Muscle of leg (tissue), 11 donors: ENCODE measurements around the gene ATP2B2. TPM values are rescaled to one million over a fixed set of nuclear protein-coding genes. Genes with fewer than 3 reads are reported as not detected.

ENCODE experiments used
- DNase-seq: peaks from one replicate; pipeline ENCODE4 v3.0.0; 2013
- H3K27ac ChIP-seq: one replicate; pipeline ENCODE4 v1.5.1; 2013; ENCODE audit warnings: mild to moderate bottlenecking, low read length, control low read depth
- H3K27me3 ChIP-seq: one replicate; pipeline ENCODE4 v1.6.1; 2013; ENCODE audit warnings: low read length; ENCODE audit not compliant: control insufficient read depth, insufficient read depth
- H3K36me3 ChIP-seq: one replicate; pipeline ENCODE4 v1.6.1; 2013; ENCODE audit warnings: low read length; ENCODE audit not compliant: control insufficient read depth, insufficient read depth
- H3K4me1 ChIP-seq: one replicate; pipeline ENCODE4 v1.6.1; 2013; ENCODE audit warnings: low read length; ENCODE audit not compliant: control insufficient read depth, insufficient read depth
- H3K4me3 ChIP-seq: one replicate; pipeline ENCODE4 v1.5.1; 2013; ENCODE audit warnings: low read length, control low read depth
- H3K9me3 ChIP-seq: replicated peaks from 2 replicates; pipeline ENCODE4 v1.6.1; 2013; ENCODE audit warnings: low read depth, low read length; ENCODE audit not compliant: control insufficient read depth
- WGBS: methylation state at CpG from one replicate; pipeline ENCODE4 v1.1.5; 2013; ENCODE audit warnings: missing lambda C conversion rate; ENCODE audit not compliant: insufficient coverage; 5-methylcytosine and 5-hydroxymethylcytosine counted together
- polyA plus RNA-seq, 8 donors: library from polyadenylated mRNA; unstranded; fragments of 120-200 nt; gene quantifications; one replicate each; pipeline versions ENCODE4 v1.2.1 to v1.2.3, GENCODE V29; 2013; ENCODE audit warnings: inconsistent platforms in 1 of 8, low replicate concordance in 1 of 8; ENCODE audit not compliant: insufficient read length in 8 of 8, insufficient read depth in 1 of 8
- total RNA-seq: library from RNA; stranded (reverse); fragments of 120-200 nt; gene quantifications from one replicate; pipeline ENCODE4 v1.2.4, GENCODE V29; 2013

The ATP2B2 gene
- total and polyA plus RNA-seq, 9 donors = 0.39 to 6.9 (median 3.6) TPM

DNA sequence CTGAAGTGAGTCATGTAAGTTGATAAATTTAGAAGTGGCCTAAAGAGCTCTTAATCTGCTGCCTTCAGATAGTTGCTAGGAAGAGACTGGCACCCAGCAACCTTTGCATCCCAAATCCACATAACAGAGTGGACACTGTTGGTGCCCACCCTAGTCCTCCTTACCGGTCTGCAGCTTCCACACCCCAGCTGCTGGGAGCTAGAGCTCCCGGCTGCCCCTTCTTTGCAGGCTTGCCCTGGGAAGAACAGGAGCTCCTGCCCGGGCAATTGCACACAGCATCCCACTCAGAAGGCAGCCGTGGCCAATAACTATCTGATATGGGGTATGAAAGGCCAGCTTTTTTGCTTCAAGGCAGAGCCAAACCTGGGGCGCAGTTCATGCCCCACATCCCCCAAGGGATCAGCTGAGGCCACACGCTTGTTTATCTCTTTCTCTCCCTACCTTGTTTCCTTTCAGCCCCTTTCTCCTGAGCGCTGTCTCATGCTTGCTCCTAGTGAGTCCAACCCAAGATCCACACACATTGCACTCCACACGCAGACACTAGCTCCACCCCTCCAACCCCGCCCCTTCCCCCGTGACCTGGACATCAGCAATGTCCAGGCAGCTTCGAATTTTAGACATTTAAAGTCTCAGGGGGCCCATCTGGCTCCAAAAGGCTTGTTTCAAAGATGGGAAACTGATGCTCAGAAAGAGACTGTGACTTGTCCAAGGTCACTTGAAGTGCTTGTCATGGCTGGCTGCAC lies 9.1 kb downstream of the ATP2B2 start:
- Histone ChIP-seq H3K4me1 (no peaks in the 10 kb centered on the region), H3K9me3 (no peaks in the 10 kb centered on the region), H3K36me3 (no peaks in the 10 kb centered on the region), H3K27ac (no peak overlapping the region), H3K27me3 (peaks cover 9% of the 10 kb centered on the region), H3K4me3 (no peak overlapping the region)
- WGBS = 56% methylated on average over 10 of the region's 11 CpGs
- DNase-seq = no peak

DNA sequence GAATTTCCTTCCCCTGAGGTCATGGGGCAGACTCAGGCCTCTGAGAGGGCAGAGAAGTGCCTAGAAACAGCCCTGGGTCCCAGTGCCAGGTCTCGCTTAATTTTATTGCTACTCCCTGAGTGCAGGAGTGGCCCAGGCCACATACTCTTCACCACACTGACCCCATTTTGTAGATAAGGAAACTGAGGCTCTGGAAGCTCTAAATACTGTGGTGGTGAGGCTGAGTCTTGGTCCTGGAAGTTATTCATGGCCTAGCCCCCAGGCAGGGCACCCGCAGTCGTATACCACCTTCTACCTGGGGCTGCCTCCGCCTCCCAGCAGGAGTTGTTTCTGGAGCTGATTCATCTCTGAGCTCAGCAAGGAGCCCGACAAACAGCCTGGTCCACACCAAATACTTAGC lies 9.8 kb downstream of the ATP2B2 start:
- Histone ChIP-seq H3K27ac (no peak overlapping the region), H3K4me3 (no peak overlapping the region), H3K4me1 (no peaks in the 10 kb centered on the region), H3K27me3 (peaks cover 9% of the 10 kb centered on the region), H3K9me3 (no peaks in the 10 kb centered on the region), H3K36me3 (no peaks in the 10 kb centered on the region)
- 40% methylated on average over 2 of the region's 5 CpGs for WGBS
- DNase-seq = no peak

DNA sequence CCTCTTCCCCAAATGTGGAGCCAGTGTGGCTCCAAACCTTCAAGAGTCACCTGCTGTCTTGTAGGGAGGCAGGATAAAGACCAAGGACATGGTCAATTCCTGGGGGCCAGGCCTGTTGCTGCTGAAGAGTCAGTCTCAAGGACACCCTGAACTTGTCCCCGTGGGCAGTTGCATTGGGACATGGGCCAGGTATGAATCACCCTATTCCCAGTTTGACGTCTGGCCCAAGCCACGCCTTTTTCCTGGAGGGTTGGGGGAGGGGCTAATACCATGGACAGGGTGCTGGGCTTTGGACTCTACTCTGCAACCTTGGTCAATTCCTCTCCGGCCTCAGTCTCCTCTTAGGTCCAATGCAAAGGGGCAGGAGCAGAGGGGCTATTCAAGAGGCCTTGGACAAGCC lies 10.4 kb downstream of the ATP2B2 start:
- DNase-seq = no peak
- Histone ChIP-seq H3K4me3 (no peak overlapping the region), H3K27me3 (peaks cover 9% of the 10 kb centered on the region), H3K9me3 (no peaks in the 10 kb centered on the region), H3K27ac (no peak overlapping the region), H3K4me1 (no peaks in the 10 kb centered on the region), H3K36me3 (no peaks in the 10 kb centered on the region)
- 40% methylated on average over 1 of the region's 4 CpGs for WGBS

- no peak overlapping the region for H3K4me3 ChIP-seq
- DNase-seq = no peak
- no peaks in the 10 kb centered on the region for H3K4me1 ChIP-seq
- H3K36me3 ChIP-seq = no peaks in the 10 kb centered on the region
- WGBS = 53% methylated on average over 2 of the region's 3 CpGs
- H3K27me3 ChIP-seq = peaks cover 9% of the 10 kb centered on the region
- no peak overlapping the region for H3K27ac ChIP-seq
- no peaks in the 10 kb centered on the region for H3K9me3 ChIP-seq
Measured at GRCh38 chr3:10494180-10494579, 11.2 kb downstream of the ATP2B2 start.

- WGBS = 81% methylated on average over 3 of the region's 4 CpGs
- Histone ChIP-seq H3K27ac (no peak overlapping the region), H3K9me3 (no peaks in the 10 kb centered on the region), H3K27me3 (peaks cover 9% of the 10 kb centered on the region), H3K4me3 (no peak overlapping the region), H3K36me3 (no peaks in the 10 kb centered on the region), H3K4me1 (no peaks in the 10 kb centered on the region)
- no peak for DNase-seq
Measured at GRCh38 chr3:10493202-10493589, 12.2 kb downstream of the ATP2B2 start.

- Histone ChIP-seq H3K4me1 (no peaks in the 10 kb centered on the region), H3K27me3 (peaks cover 9% of the 10 kb centered on the region), H3K27ac (no peak overlapping the region), H3K4me3 (no peak overlapping the region), H3K36me3 (no peaks in the 10 kb centered on the region), H3K9me3 (no peaks in the 10 kb centered on the region)
- WGBS = 70% methylated on average over 7 of the region's 12 CpGs
- DNase-seq = no peak
Measured at GRCh38 chr3:10492364-10493201, 12.8 kb downstream of the ATP2B2 start.

- Histone ChIP-seq H3K27ac (no peak overlapping the region), H3K4me1 (no peaks in the 10 kb centered on the region), H3K9me3 (no peaks in the 10 kb centered on the region), H3K4me3 (no peak overlapping the region), H3K27me3 (peaks cover 4% of the 10 kb centered on the region), H3K36me3 (no peaks in the 10 kb centered on the region)
- DNase-seq = no peak
- WGBS = 88% methylated on average over 7 of the region's 10 CpGs
Measured at GRCh38 chr3:10489746-10490483, 15.5 kb downstream of the ATP2B2 start.

GRCh38 chr3:10487988-10488633 lies 17.3 kb downstream of the ATP2B2 start:
- no peak overlapping the region for H3K4me3 ChIP-seq
- 82% methylated on average over 2 of the region's 4 CpGs for WGBS
- no peaks in the 10 kb centered on the region for H3K4me1 ChIP-seq
- H3K27me3 ChIP-seq = peaks cover 8% of the 10 kb centered on the region
- no peaks in the 10 kb centered on the region for H3K9me3 ChIP-seq
- no peaks in the 10 kb centered on the region for H3K36me3 ChIP-seq
- no peak for DNase-seq
- no peak overlapping the region for H3K27ac ChIP-seq

- Histone ChIP-seq H3K27me3 (peaks cover 3% of the 10 kb centered on the region), H3K27ac (no peak overlapping the region), H3K4me1 (no peaks in the 10 kb centered on the region), H3K4me3 (no peak overlapping the region), H3K36me3 (no peaks in the 10 kb centered on the region), H3K9me3 (no peaks in the 10 kb centered on the region)
- DNase-seq = no peak
- WGBS = 100% methylated on average over 2 of the region's 8 CpGs
Measured at GRCh38 chr3:10485806-10486205, 19.6 kb downstream of the ATP2B2 start.
